Measurements from ENCODE around the gene C6orf132. TPM values are rescaled to one million over a fixed set of nuclear protein-coding genes. Genes with fewer than 3 reads are reported as not detected.
A peak's percentile ranks its signal among the peaks of the same experiment; 100 is the strongest.

Gene C6orf132
- total RNA-seq, 1 donor from 2014 or later, result 0.25 TPM

- peak overlapping the region; percentile 62 for H3K27ac Mint-ChIP-seq (ENCODE audit: unreplicated experiment)
Observed at GRCh38 chr6:42136508-42137193, 5.8 kb downstream of the C6orf132 start.

GRCh38 chr6:42135722-42136121, 6.7 kb downstream of the C6orf132 start:
- DNase-seq, result no peak
- H3K4me3 Mint-ChIP-seq (ENCODE audit: unreplicated experiment), result no peak overlapping the region
- H3K27me3 Mint-ChIP-seq (ENCODE audit: unreplicated experiment), result no peaks in the 10 kb centered on the region
- H3K27ac Mint-ChIP-seq (ENCODE audit: unreplicated experiment), result no peak overlapping the region
- peaks cover 17% of the 10 kb centered on the region for H3K4me1 Mint-ChIP-seq (ENCODE audit: low read depth, unreplicated experiment)
- TF ChIP-seq CTCF (IDR thresholded peaks at IDR 0.05; ENCODE audit: partially characterized antibody, unreplicated experiment), result no peak
- no peaks in the 10 kb centered on the region for H3K36me3 Mint-ChIP-seq (ENCODE audit: unreplicated experiment)
- H3K9me3 Mint-ChIP-seq (ENCODE audit: unreplicated experiment), result peaks cover 4% of the 10 kb centered on the region

More at GRCh38 chr6:42136508-42137193, 5.8 kb downstream of the C6orf132 start:
- H3K4me3 Mint-ChIP-seq (ENCODE audit: unreplicated experiment), result peak overlapping the region; percentile 77
- no peaks in the 10 kb centered on the region for H3K36me3 Mint-ChIP-seq (ENCODE audit: unreplicated experiment)
- H3K4me1 Mint-ChIP-seq (ENCODE audit: low read depth, unreplicated experiment), result peaks cover 19% of the 10 kb centered on the region
- H3K27me3 Mint-ChIP-seq (ENCODE audit: unreplicated experiment), result peaks cover 1% of the 10 kb centered on the region
- peaks cover 4% of the 10 kb centered on the region for H3K9me3 Mint-ChIP-seq (ENCODE audit: unreplicated experiment)
- peak; percentile 67 for DNase-seq
- TF ChIP-seq CTCF (IDR thresholded peaks at IDR 0.05; ENCODE audit: partially characterized antibody, unreplicated experiment), result peak; percentile 57

- H3K27ac Mint-ChIP-seq (ENCODE audit: unreplicated experiment), result no peak overlapping the region
- H3K36me3 Mint-ChIP-seq (ENCODE audit: unreplicated experiment), result no peaks in the 10 kb centered on the region
- peaks cover 4% of the 10 kb centered on the region for H3K9me3 Mint-ChIP-seq (ENCODE audit: unreplicated experiment)
- TF ChIP-seq CTCF (IDR thresholded peaks at IDR 0.05; ENCODE audit: partially characterized antibody, unreplicated experiment), result no peak
- peaks cover 20% of the 10 kb centered on the region for H3K4me1 Mint-ChIP-seq (ENCODE audit: low read depth, unreplicated experiment)
- no peak overlapping the region for H3K4me3 Mint-ChIP-seq (ENCODE audit: unreplicated experiment)
- peaks cover 2% of the 10 kb centered on the region for H3K27me3 Mint-ChIP-seq (ENCODE audit: unreplicated experiment)
- DNase-seq, result no peak
Observed at GRCh38 chr6:42135161-42135560, 7.3 kb downstream of the C6orf132 start.

GRCh38 chr6:42133926-42134325, 8.5 kb downstream of the C6orf132 start:
- Mint-ChIP-seq H3K4me3 (ENCODE audit: unreplicated experiment) (no peak overlapping the region), H3K27me3 (ENCODE audit: unreplicated experiment) (peaks cover 6% of the 10 kb centered on the region), H3K27ac (ENCODE audit: unreplicated experiment) (no peak overlapping the region), H3K36me3 (ENCODE audit: unreplicated experiment) (no peaks in the 10 kb centered on the region), H3K4me1 (ENCODE audit: low read depth, unreplicated experiment) (peaks cover 18% of the 10 kb centered on the region), H3K9me3 (ENCODE audit: unreplicated experiment) (peaks cover 7% of the 10 kb centered on the region)
- no peak for TF ChIP-seq CTCF (IDR thresholded peaks at IDR 0.05; ENCODE audit: partially characterized antibody, unreplicated experiment)
- no peak for DNase-seq

- DNase-seq, result no peak
- H3K36me3 Mint-ChIP-seq (ENCODE audit: unreplicated experiment), result no peaks in the 10 kb centered on the region
- H3K4me3 Mint-ChIP-seq (ENCODE audit: unreplicated experiment), result no peak overlapping the region
- H3K4me1 Mint-ChIP-seq (ENCODE audit: low read depth, unreplicated experiment), result peaks cover 21% of the 10 kb centered on the region
- TF ChIP-seq CTCF (IDR thresholded peaks at IDR 0.05; ENCODE audit: partially characterized antibody, unreplicated experiment), result no peak
- peaks cover 7% of the 10 kb centered on the region for H3K9me3 Mint-ChIP-seq (ENCODE audit: unreplicated experiment)
- peaks cover 8% of the 10 kb centered on the region for H3K27me3 Mint-ChIP-seq (ENCODE audit: unreplicated experiment)
- H3K27ac Mint-ChIP-seq (ENCODE audit: unreplicated experiment), result no peak overlapping the region
Observed at GRCh38 chr6:42131531-42131930, 10.9 kb downstream of the C6orf132 start.
